ENCODE data around the gene ANKZF1.
A peak's percentile ranks its signal among the peaks of the same experiment; 100 is the strongest.
"Not testable (repeated sequence)": the region's sequence is repeated elsewhere in the genome, so short reads cannot be mapped to it uniquely, and the experiment has no call there.

ANKZF1 gene

GRCh38 chr2:219252900-219253752 is 23.5 kb downstream of the ANKZF1 start, which contains the start of gene TUBA4B:
TUBA4B (plus strand) TSS chr2:219253243; CDS start chr2:219253408, 165 bp downstream.
- DNase-seq (ENCODE audit: low read depth in 2 of 3, low spot score in 1 of 3): peak in 2 of 3 donors; percentile 32 to 40

DNA sequence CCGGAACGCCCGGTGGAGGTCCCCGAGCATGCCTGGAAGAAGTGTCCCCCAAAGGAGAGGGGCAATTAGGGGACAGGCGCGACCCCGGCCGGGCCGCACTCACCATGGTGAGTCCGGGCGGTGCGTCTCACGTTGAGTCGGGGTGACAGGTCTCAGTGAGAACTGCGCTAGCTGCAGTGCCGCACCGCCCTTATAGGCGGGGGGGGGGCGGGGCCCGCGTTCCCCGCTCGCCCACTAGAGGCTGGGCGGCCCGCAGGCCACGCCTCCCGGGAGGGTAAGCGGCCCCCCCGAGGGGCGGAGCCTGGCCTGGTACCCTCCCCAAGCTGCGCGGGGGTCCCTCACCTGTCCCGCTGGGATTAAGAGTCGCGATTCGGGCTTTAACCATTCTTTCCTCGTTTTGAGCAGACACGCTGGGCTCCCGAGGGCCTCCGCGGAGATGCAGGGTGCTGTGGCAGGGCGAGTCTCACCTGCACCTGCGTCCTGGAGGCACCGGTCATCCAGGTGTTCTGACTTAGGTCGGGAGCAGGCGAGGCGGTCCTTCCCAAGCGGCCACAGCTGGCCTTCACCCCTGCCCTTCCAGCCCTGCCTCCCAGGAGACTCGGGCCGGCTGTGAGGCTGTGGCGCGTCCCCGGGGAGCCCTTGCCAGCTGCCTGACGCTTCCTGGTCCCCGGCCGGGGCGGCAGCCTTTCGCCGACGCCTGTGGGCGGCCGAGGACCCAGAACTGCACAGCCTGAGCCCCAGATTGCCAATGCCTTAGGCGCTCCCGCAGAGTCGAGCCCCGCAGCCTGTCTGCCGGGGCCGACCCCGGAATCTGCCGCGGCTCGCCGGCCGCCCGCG is 24.4 kb downstream of the ANKZF1 start, which contains the start of gene TUBA4A:
Gene TUBA4A, minus strand, starts transcription at position 166 of the 837 bp plus-strand sequence. Its CDS starts 60 bp downstream, at position 106.
- DNase-seq (ENCODE audit: low read depth in 2 of 3, low spot score in 1 of 3): peak; percentile 76 to 83 (median 81)

DNA sequence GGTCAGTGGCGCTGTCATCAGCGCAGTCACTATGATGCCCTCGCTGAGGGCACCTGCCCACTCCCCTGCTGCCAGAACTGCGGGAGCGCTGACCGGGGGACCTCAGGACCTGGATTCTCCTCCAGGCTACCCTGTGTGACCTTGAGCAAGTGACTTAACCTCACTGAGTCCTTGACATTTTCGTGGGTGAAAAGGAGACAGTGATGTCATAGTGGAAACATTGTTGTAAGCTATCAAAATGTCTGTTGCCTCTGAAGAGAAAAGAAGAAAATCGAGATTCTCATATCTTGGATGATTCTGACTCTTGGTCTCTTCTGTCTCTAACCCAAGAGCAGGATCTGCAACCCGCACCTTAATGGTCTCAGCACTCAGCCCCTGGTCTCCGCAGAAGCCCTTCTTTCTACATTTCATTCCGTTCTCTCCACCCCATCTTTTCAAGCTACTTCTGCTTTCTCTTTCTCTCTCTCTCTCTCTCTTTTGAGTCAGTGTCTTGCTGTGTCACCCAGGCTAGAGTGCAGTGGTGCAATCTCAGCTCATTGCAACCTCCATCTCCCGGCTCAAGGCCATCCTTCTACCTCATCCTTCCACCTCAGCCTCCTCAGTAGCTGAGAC is 25.1 kb downstream of the ANKZF1 start:
- peak in 1 of 3 donors; percentile 34 for DNase-seq (ENCODE audit: low read depth in 2 of 3, low spot score in 1 of 3)

GRCh38 chr2:219258942-219259341 is 29.3 kb downstream of the ANKZF1 start:
- not testable (repeated sequence) for DNase-seq (ENCODE audit: low read depth in 2 of 3, low spot score in 1 of 3)

DNA sequence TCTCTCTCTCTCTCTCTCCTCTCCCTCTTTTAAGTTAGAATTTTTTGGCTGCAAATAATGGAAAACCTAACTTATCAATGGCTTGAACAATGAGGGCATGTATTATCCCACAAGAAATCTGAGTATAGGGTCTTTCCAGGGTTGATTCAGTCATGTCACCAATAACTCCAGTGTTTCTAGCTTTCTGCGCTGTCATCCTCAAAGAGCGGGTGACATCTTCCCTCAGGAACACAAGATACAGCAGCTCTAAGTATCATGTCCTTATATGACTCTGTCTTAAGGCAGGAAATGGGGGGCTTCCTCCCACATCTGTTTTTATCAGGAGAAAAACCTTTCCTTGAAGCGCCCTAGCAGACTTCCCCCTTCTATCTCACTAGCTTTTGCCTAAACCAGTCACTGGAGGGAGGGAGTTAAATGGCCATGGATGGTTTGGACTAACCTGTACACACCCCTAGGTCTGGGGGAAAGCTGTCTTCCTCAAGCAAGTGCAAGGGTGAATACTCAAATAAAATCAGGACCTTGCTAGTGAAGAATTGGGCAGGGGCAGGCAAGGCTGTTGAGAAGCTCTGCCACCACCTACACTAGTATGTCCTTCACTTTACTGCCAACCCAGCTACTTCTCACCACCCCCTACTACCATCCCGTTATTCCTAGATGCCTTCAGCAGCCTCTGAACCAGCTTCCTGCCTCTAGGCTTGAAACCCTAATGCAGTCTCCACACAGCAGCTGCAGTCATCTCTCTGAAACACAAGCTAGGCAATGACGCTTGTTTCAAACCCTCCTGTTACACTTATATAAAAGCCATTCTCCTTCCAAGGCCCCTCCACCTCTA is 31.6 kb downstream of the ANKZF1 start:
- DNase-seq (ENCODE audit: low read depth in 2 of 3, low spot score in 1 of 3): no peak

DNA sequence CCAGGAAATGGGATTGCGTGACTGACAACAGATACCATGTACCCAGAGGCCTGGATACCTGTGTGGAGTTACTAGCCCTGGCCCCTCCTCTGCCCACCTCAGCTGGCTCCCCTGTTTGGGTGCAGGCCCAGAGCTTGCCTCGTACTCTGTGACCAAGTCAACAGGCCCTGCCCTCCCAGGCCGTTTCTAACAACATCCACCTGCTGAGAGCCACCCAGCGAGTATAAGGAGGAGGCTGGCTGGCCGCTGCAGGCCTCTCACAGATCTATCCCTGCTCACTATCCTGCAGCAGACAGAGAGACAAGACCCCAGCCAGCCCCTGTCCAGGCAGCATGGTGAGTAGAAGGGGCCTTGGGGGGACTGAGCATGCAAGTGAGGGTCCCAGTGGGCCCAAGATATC is 36.6 kb downstream of the ANKZF1 start:
- no peak for DNase-seq (ENCODE audit: low read depth in 2 of 3, low spot score in 1 of 3)

GRCh38 chr2:219266886-219267285 is 37.3 kb downstream of the ANKZF1 start:
- no peak for DNase-seq (ENCODE audit: low read depth in 2 of 3, low spot score in 1 of 3)

- no peak for DNase-seq (ENCODE audit: low read depth in 2 of 3, low spot score in 1 of 3)
Measured at GRCh38 chr2:219268294-219268693, 38.7 kb downstream of the ANKZF1 start.

GRCh38 chr2:219269362-219270054 is 39.9 kb downstream of the ANKZF1 start:
- DNase-seq (ENCODE audit: low read depth in 2 of 3, low spot score in 1 of 3): no peak

GRCh38 chr2:219270055-219270372 is 40.4 kb downstream of the ANKZF1 start:
- DNase-seq (ENCODE audit: low read depth in 2 of 3, low spot score in 1 of 3): no peak

DNA sequence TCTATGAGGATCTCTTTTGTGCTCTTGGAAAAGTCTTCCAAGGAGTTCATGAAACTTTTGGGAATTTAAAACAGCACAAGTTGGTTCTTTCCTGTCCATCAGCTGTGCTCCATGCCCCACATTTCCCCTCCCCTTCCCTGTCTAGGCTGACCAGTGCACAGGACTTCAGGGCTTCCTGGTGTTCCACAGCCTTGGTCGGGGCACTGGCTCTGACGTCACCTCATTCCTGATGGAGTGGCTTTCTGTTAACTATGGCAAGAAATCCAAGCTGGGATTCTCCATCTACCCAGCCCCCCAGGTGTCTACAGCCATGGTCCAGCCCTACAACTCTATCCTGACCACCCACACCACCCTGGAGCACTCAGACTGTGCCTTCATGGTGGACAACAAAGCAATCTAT is 41.4 kb downstream of the ANKZF1 start:
- DNase-seq (ENCODE audit: low read depth in 2 of 3, low spot score in 1 of 3): no peak

DNA sequence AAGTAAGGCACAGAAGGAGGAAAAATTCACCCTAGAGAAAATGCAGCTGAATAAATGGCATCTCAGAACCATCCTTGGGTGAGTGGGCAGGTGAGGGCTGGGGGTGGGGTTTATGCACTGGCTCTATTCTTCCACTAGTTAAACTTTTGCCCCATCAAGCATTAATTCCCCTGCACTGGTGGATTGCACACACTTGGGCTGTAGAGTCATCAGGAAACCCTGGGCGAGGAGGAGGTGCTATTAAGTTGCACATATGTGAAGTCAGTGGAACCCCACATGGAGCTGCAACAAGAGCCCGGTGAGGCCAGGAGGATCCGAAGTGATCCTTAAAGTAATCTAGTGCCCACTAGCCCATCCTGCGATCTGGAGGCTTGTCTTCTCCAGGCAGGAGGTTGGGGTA is 42.8 kb downstream of the ANKZF1 start:
- no peak for DNase-seq (ENCODE audit: low read depth in 2 of 3, low spot score in 1 of 3)

DNA sequence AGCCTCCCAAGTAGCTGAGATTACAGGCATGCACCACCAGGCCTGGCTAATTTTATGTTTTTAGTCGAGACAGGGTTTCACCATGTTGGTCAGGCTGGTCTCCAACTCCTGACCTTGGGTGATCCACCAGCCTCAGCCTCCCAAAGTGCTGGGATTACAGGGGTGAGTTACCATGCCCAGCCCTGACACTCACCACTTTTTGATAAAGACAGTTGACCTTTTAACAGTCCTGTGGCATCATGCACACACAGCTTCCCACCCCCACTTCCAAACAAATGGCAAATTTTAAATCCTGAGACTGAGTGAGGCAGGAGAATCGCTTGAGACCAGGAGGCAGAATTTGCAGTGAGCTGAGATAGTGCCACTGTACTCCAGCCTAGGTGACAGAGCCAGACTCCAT is 43.4 kb downstream of the ANKZF1 start:
- DNase-seq (ENCODE audit: low read depth in 2 of 3, low spot score in 1 of 3): no peak

DNA sequence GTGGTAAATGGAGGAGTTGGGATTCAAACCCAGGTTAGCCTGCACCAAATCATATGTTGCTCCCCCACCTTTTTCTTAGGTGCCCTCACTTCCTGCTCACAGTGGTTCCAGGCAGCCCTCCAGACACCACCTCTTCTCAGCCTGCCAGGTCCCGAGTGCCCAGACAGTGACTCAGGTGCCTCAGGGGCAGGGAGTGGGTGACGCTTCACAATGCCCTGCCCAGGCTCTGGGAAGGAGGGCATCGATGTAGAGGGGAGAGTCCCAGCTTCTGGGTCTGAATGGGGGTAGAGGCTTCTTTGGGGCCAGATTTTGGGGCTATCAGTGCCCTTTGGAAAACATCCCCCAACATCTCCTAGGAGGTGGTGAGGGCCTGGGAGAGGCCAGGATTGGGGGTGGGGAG is 44.3 kb downstream of the ANKZF1 start:
- DNase-seq (ENCODE audit: low read depth in 2 of 3, low spot score in 1 of 3): no peak

- no peak for DNase-seq (ENCODE audit: low read depth in 2 of 3, low spot score in 1 of 3)
Measured at GRCh38 chr2:219274361-219274921, 44.8 kb downstream of the ANKZF1 start.

GRCh38 chr2:219277703-219278654 is 48.4 kb downstream of the ANKZF1 start:
- peak; percentile 60 to 79 (median 61) for DNase-seq (ENCODE audit: low read depth in 2 of 3, low spot score in 1 of 3)

DNA sequence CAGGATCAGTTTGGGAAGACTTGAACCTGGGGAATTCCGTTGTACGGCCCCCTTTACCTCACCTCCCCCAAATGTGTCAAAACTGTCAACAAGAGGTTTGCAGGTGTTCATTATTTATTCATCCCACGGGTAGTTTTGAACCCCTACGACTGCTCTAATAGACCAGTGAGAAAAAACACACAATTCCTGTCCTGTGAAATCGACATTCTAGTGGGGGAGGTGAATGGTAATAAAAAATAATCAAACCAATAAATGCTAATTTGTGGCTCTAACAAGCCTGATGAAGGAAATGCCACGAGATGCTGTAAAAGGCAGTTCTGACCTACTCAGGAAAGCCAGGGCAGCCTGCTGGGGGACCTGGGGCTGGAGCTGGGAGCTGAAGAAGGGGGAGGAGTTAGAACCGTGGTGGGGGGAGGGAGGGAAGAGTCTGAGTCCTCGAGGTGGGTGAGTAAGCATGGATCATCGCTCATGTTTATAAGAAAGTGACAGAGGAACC is 49.1 kb downstream of the ANKZF1 start:
- no peak for DNase-seq (ENCODE audit: low read depth in 2 of 3, low spot score in 1 of 3)

DNA sequence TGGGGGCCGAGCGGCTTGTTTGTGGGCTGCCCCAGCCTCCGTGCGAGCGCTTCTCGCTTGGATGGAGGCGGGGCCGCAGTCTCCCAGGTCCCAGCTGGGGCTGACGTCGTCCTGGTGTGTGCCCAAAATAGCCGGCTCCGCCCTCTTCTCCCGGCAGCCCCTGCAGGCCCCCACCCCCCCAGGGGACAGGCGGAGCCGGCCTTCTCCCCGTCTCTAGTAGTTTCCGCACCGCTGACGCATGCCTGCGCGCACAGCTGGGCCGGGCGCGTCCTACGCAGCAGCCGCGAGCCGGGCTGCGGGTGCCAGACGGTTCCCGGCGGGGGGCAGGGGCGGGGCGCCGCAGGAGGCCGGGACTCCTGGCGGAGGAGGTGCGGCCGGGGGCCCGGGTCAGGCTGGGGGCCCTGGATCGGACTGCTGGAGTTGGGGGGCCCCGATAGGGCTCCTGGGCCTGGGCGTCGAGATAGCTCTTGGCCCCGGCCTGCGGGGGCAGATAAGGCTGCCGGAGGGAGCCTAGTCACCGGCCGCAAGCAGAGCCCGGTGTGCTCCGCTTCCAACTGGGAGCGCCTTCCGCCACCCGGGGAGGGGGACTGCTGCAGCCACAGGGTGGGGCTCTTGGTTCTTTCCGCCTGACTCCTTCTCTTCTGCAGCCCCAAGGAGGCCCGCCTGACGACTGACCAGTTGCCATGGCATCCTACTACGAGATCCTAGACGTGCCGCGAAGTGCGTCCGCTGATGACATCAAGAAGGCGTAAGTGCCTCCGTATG is 49.7 kb downstream of the ANKZF1 start, which contains the start of gene DNAJB2:
Gene DNAJB2, plus strand, starts transcription at position 216 of the 765 bp plus-strand sequence. Its CDS starts 468 bp downstream, at position 684.
- peak; percentile 97 to 99 (median 99) for DNase-seq (ENCODE audit: low read depth in 2 of 3, low spot score in 1 of 3)
